ENCODE measurements around the gene OPHN1. TPM values are rescaled to one million over a fixed set of nuclear protein-coding genes. Genes with fewer than 3 reads are reported as not detected.
A peak's percentile ranks its signal among the peaks of the same experiment; 100 is the strongest.

The OPHN1 gene
- total RNA-seq, 1 donor from 2014 or later: 10.7 TPM

DNA sequence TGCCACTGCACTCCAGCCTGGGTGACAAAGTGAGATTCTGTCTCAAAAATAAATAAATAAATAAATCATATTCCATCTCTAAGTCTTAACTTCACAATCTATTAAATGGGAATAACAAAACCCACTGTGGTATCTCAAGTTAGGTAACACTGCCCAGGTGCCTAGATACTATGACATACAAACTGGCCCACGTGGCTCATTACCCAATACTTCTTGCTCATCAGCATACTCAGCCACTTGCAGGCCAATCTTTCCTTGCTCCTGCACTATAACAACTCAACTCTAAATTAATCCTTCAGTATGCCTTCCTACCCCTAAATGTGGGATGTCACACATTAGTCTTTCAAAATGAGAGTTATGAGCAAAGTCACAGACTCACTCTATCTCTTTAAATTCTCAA, 230.1 kb downstream of the OPHN1 start:
- H3K27me3 ChIP-seq (ENCODE audit: low read depth): no peaks in the 10 kb centered on the region
- no peak for DNase-seq
- H3K36me3 ChIP-seq: peaks cover 5% of the 10 kb centered on the region
- intact Hi-C loops (cut with DNase I): no loop called here
- no peak overlapping the region for H3K27ac ChIP-seq
- no peaks in the 10 kb centered on the region for H3K4me1 ChIP-seq
- ATAC-seq: no peak
- no peak for TF ChIP-seq CTCF (IDR thresholded peaks at IDR 0.05)
- H3K4me3 ChIP-seq: no peak overlapping the region
- no peaks in the 10 kb centered on the region for H3K9me3 ChIP-seq

DNA sequence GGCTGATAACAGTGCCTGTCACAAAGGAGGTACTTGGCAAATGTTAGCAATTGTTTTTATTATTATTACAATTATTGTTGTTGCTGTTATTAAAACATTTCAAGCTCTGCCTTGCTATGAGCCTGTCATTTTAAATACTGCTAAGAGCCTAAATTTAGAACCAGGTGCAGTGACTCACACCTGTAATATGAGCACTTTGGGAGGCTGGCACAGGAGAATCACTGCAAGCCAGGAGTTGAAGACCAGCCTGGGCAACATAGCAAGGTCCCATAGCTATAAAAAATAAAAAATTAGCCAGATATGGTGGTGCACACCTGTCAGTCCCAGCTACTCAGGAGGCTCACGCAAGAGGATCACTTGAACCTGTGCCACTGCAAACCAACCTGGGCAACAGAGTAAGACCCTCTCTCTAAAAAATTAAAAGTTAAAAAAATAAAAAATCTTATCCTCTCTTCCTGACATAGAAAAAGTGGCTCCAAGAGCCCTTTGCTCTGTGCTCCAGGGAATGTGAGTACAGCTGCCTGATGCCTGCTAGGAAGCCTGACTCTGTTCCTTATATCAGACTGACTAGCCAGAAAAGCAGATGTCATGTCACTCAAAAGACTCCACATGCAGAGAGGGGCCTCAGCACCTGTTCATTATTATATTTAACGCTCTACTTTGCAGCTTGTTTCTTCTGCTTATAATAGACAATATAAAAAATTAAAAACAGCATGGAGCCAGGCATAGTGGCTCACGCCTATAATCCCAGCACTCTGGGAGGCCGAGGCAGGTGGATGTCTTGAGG, 234.0 kb downstream of the OPHN1 start:
- H3K4me3 ChIP-seq: no peak overlapping the region
- no peaks in the 10 kb centered on the region for H3K4me1 ChIP-seq
- no peaks in the 10 kb centered on the region for H3K9me3 ChIP-seq
- H3K27ac ChIP-seq: no peak overlapping the region
- intact Hi-C loops (cut with DNase I): no loop called here
- DNase-seq (no peak), ATAC-seq (no peak)
- TF ChIP-seq CTCF (IDR thresholded peaks at IDR 0.05): no peak
- H3K36me3 ChIP-seq: peaks cover 20% of the 10 kb centered on the region
- no peaks in the 10 kb centered on the region for H3K27me3 ChIP-seq (ENCODE audit: low read depth)

DNA sequence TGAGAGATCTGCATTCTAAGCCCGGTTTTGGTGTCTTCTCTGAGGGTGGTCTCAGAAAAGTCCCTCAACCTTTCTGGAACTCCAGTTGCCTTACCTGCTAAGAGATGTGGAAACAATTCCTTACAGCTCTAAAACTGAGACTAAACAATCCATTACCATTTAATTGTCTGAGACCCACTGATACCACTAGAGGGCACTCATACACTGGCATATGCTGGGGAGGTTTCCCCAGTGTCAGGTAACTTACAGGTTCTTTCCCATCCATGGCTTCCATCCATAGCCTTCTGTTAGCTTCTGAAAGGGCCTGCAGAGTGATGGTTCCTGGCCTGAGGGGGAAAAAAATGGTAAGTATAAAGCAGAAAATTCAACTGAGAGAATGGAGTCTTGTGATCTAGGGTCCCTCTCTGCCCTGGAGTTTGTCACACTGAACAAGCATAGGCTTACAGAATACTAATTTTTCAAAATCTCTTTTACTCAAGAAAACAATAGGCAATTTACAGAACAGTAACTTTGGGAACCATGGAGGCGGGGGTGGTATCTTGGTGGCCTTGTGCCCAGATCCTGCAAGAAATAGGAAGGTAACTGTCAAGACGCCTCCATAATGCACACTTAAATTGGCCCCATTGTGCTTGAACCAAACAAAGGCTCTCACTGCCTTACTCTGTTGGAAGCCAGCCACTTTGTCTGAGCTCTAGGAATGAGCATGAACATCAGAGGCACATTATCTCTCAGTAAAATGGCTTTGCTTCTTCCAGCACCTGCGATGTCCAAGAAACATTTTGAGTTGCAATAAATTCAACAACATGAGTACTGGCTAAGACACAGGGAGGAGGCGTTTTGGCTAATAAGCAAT, 236.1 kb downstream of the OPHN1 start:
- Histone ChIP-seq H3K4me3 (no peak overlapping the region), H3K9me3 (no peaks in the 10 kb centered on the region), H3K27ac (no peak overlapping the region), H3K27me3 (ENCODE audit: low read depth) (no peaks in the 10 kb centered on the region), H3K36me3 (peaks cover 20% of the 10 kb centered on the region), H3K4me1 (no peaks in the 10 kb centered on the region)
- peak; percentile 60 for TF ChIP-seq CTCF (IDR thresholded peaks at IDR 0.05)
- no peak for DNase-seq
- peak; percentile 79 for ATAC-seq
- intact Hi-C loops (cut with DNase I): no loop called here

- Histone ChIP-seq H3K9me3 (no peaks in the 10 kb centered on the region), H3K4me1 (no peaks in the 10 kb centered on the region), H3K4me3 (no peak overlapping the region), H3K27ac (no peak overlapping the region), H3K27me3 (ENCODE audit: low read depth) (no peaks in the 10 kb centered on the region), H3K36me3 (peaks cover 15% of the 10 kb centered on the region)
- no peak for ATAC-seq
- intact Hi-C loops (cut with DNase I): no loop called here
- no peak for TF ChIP-seq CTCF (IDR thresholded peaks at IDR 0.05)
- no peak for DNase-seq
Measured at GRCh38 chrX:68195561-68195960, 237.7 kb downstream of the OPHN1 start.

GRCh38 chrX:68193786-68194185, 239.5 kb downstream of the OPHN1 start:
- TF ChIP-seq CTCF (IDR thresholded peaks at IDR 0.05): no peak
- DNase-seq (no peak), ATAC-seq (no peak)
- Histone ChIP-seq H3K27ac (no peak overlapping the region), H3K27me3 (ENCODE audit: low read depth) (no peaks in the 10 kb centered on the region), H3K9me3 (no peaks in the 10 kb centered on the region), H3K36me3 (peaks cover 15% of the 10 kb centered on the region), H3K4me3 (no peak overlapping the region), H3K4me1 (no peaks in the 10 kb centered on the region)
- intact Hi-C loops (cut with DNase I): no loop called here

Measured in lower lobe of right lung (tissue), 2 donors.